HEK293 (cell line): ENCODE measurements around the gene PNLIPRP1.

Experiments
- CTCF ChIA-PET: fragments of 350-600 bp; formaldehyde crosslinking; extraction: SDS; loops from one replicate; lab custom pipeline; 2021; ENCODE audit warnings: antibody characterized with exemption; lab: Yijun Ruan, JAX
- POLR2A ChIA-PET: fragments of 300-600 bp; formaldehyde crosslinking; extraction: SDS; loops from one replicate; lab custom pipeline; 2020; ENCODE audit warnings: antibody characterized with exemption, inconsistent platforms; lab: Yijun Ruan, JAX
- H3K27ac ChIP-seq: fragments of 200-500 bp; sonication (Bioruptor generic); 2 replicates; pipeline ENCODE4 v1.5.1; 2014; ENCODE audit warnings: low read depth, low read length, control low read depth, inconsistent platforms; ENCODE audit errors: extremely low read depth
- H3K36me3 ChIP-seq, 2 experiments: fragments of 200-500 bp in 1 of 2; sonication (Bioruptor generic) in 1 of 2; 1 replicate in 1 of 2; 2 replicates in 1 of 2; pipeline ENCODE4 v1.5.1; 2014 to 2017; ENCODE audit warnings: inconsistent platforms in 2 of 2, low read length in 2 of 2; ENCODE audit not compliant: control insufficient read depth in 2 of 2, insufficient read depth in 1 of 2
- H3K4me1 ChIP-seq: fragments of 200-500 bp; sonication (Bioruptor generic); 2 replicates; pipeline ENCODE4 v1.5.1; 2014; ENCODE audit warnings: mild to moderate bottlenecking, low read length, inconsistent platforms; ENCODE audit not compliant: control insufficient read depth, insufficient read depth
- H3K4me3 ChIP-seq: 2 replicates; pipeline ENCODE4 v1.5.1; 2011; ENCODE audit warnings: low read depth, mild to moderate bottlenecking, control low read depth, low read length, moderate library complexity
- H3K9me3 ChIP-seq: fragments of 200-500 bp; sonication (Bioruptor generic); 2 replicates; pipeline ENCODE4 v1.5.1; 2014; ENCODE audit warnings: low read depth, low read length, inconsistent platforms; ENCODE audit not compliant: control insufficient read depth, insufficient read depth
- CTCF ChIP-seq: fragments of 450-650 bp; formaldehyde crosslinking; IDR thresholded peaks from 2 replicates; pipeline ENCODE4 v1.5.1; 2016; ENCODE audit warnings: missing biosample characterization, missing genetic modification characterization
- EGR2 ChIP-seq: fragments of 450-650 bp; formaldehyde crosslinking; IDR thresholded peaks from 2 replicates; pipeline ENCODE4 v1.5.1; 2016; ENCODE audit warnings: low read depth, missing biosample characterization, missing genetic modification characterization
- GLIS2 ChIP-seq: fragments of 450-650 bp; formaldehyde crosslinking; IDR thresholded peaks from 2 replicates; pipeline ENCODE4 v1.5.1; 2016; ENCODE audit warnings: missing biosample characterization, missing genetic modification characterization
- HOXD13 ChIP-seq: sonication (generic); formaldehyde crosslinking; IDR thresholded peaks from 2 replicates; pipeline ENCODE4 v1.8.0; 2022; ENCODE audit warnings: missing genetic modification reagents, borderline replicate concordance
- KLF9 ChIP-seq: fragments of 450-650 bp; formaldehyde crosslinking; IDR thresholded peaks from 2 replicates; pipeline ENCODE4 v1.5.1; 2016; ENCODE audit warnings: missing biosample characterization, missing genetic modification characterization, low read depth
- SP2 ChIP-seq: fragments of 450-650 bp; formaldehyde crosslinking; IDR thresholded peaks from 2 replicates; pipeline ENCODE4 v1.5.1; 2016; ENCODE audit warnings: missing biosample characterization, missing genetic modification characterization
- SP7 ChIP-seq: fragments of 450-650 bp; formaldehyde crosslinking; IDR thresholded peaks from 2 replicates; pipeline ENCODE4 v1.5.1; 2016; ENCODE audit warnings: missing biosample characterization, missing genetic modification characterization
- YY2 ChIP-seq: fragments of 450-650 bp; formaldehyde crosslinking; IDR thresholded peaks from 2 replicates; pipeline ENCODE4 v1.5.1; 2016; ENCODE audit warnings: missing biosample characterization, missing genetic modification characterization
- ZBTB17 ChIP-seq: fragments of 450-650 bp; formaldehyde crosslinking; IDR thresholded peaks from 2 replicates; pipeline ENCODE4 v1.5.1; 2016; ENCODE audit warnings: missing biosample characterization, missing genetic modification characterization
- ZBTB20 ChIP-seq: fragments of 450-650 bp; formaldehyde crosslinking; IDR thresholded peaks from 2 replicates; pipeline ENCODE4 v1.5.1; 2016; ENCODE audit warnings: missing biosample characterization, missing genetic modification characterization
- ZIC2 ChIP-seq: fragments of 450-650 bp; formaldehyde crosslinking; IDR thresholded peaks from 2 replicates; pipeline ENCODE4 v1.5.1; 2016; ENCODE audit warnings: missing biosample characterization, missing genetic modification characterization
- ZNF114 ChIP-seq: fragments of 450-650 bp; formaldehyde crosslinking; IDR thresholded peaks from 2 replicates; pipeline ENCODE4 v1.5.0; 2017; ENCODE audit warnings: missing biosample characterization, missing genetic modification characterization
- ZNF148 ChIP-seq: fragments of 450-650 bp; formaldehyde crosslinking; IDR thresholded peaks from 2 replicates; pipeline ENCODE4 v1.5.0; 2017; ENCODE audit warnings: missing biosample characterization, missing genetic modification characterization, borderline replicate concordance
- ZNF155 ChIP-seq: fragments of 450-650 bp; formaldehyde crosslinking; IDR thresholded peaks from 2 replicates; pipeline ENCODE4 v1.5.1; 2016; ENCODE audit warnings: missing biosample characterization, missing genetic modification characterization
- ZNF157 ChIP-seq: fragments of 450-650 bp; formaldehyde crosslinking; IDR thresholded peaks from 2 replicates; pipeline ENCODE4 v1.5.1; 2016; ENCODE audit warnings: missing biosample characterization, missing genetic modification characterization
- ZNF2 ChIP-seq: fragments of 450-650 bp; formaldehyde crosslinking; IDR thresholded peaks from 2 replicates; pipeline ENCODE4 v1.5.1; 2016; ENCODE audit warnings: missing biosample characterization, missing genetic modification characterization
- ZNF221 ChIP-seq: fragments of 450-650 bp; formaldehyde crosslinking; IDR thresholded peaks from 2 replicates; pipeline ENCODE4 v1.5.1; 2017; ENCODE audit warnings: missing biosample characterization, missing genetic modification characterization, borderline replicate concordance
- ZNF302 ChIP-seq: fragments of 450-650 bp; formaldehyde crosslinking; IDR thresholded peaks from 2 replicates; pipeline ENCODE4 v1.5.1; 2016; ENCODE audit warnings: missing biosample characterization, missing genetic modification characterization, low read depth
- ZNF366 ChIP-seq: fragments of 450-650 bp; formaldehyde crosslinking; conservative IDR thresholded peaks from 2 replicates; pipeline ENCODE4 v1.5.1; 2016; ENCODE audit warnings: missing biosample characterization, missing genetic modification characterization
- ZNF37A ChIP-seq: fragments of 450-650 bp; IDR thresholded peaks from 2 replicates; pipeline ENCODE4 v1.5.1; 2018; ENCODE audit warnings: missing biosample characterization, missing genetic modification characterization
- ZNF426 ChIP-seq: fragments of 450-650 bp; formaldehyde crosslinking; IDR thresholded peaks from 2 replicates; pipeline ENCODE4 v1.5.1; 2017; ENCODE audit warnings: missing biosample characterization, missing genetic modification characterization, mild to moderate bottlenecking, inconsistent platforms, moderate library complexity
- ZNF544 ChIP-seq: fragments of 450-650 bp; formaldehyde crosslinking; IDR thresholded peaks from 2 replicates; pipeline ENCODE4 v1.5.0; 2017; ENCODE audit warnings: missing biosample characterization, missing genetic modification characterization
- ZNF585B ChIP-seq: fragments of 450-650 bp; formaldehyde crosslinking; IDR thresholded peaks from 2 replicates; pipeline ENCODE4 v1.5.1; 2016; ENCODE audit warnings: missing biosample characterization, missing genetic modification characterization
- ZNF626 ChIP-seq: fragments of 450-650 bp; sonication (Bioruptor Pico); formaldehyde crosslinking; IDR thresholded peaks from 2 replicates; pipeline ENCODE4 v1.5.1; 2018; ENCODE audit warnings: missing biosample characterization, missing genetic modification characterization, inconsistent platforms
- ZNF660 ChIP-seq: fragments of 450-650 bp; IDR thresholded peaks from 2 replicates; pipeline ENCODE4 v1.5.1; 2018; ENCODE audit warnings: missing biosample characterization, mild to moderate bottlenecking, missing genetic modification characterization
- ZSCAN16 ChIP-seq: fragments of 450-650 bp; formaldehyde crosslinking; IDR thresholded peaks from 2 replicates; pipeline ENCODE4 v1.5.1; 2016; ENCODE audit warnings: missing biosample characterization, missing genetic modification characterization
- TF ChIP-seq, protein P1 (sequence below): fragments of 450-650 bp; formaldehyde crosslinking; IDR thresholded peaks from 2 replicates; pipeline ENCODE4 v1.5.1; 2016; ENCODE audit warnings: missing biosample characterization, missing genetic modification characterization
- TF ChIP-seq, protein P2 (sequence below): fragments of 450-650 bp; formaldehyde crosslinking; IDR thresholded peaks from 2 replicates; pipeline ENCODE4 v1.5.1; 2016; ENCODE audit warnings: missing biosample characterization, missing genetic modification characterization
- TF ChIP-seq, protein P3 (sequence below): fragments of 450-650 bp; IDR thresholded peaks from 2 replicates; pipeline ENCODE4 v1.5.1; 2018; ENCODE audit warnings: missing biosample characterization, missing genetic modification characterization

PNLIPRP1 gene

DNA sequence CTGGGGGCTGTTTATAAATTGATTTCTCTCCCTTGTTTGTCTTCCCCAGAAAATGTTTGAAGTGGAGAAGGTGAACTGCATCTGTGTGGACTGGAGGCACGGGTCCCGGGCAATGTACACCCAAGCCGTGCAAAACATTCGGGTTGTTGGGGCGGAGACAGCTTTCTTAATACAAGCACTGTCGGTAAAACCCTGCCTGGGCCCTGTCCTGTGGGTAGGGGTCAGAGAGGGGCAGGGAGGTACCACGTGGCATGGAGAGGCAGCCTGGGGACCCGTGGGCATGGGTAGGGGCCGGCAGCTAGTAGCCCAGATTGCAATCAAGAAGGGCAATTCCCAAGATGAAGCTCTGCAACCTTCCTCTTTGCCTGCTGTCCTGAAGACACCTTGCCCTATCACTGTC, 36.1 kb downstream of the PNLIPRP1 start:
- ChIA-PET CTCF (interaction anchor here (0.5 to 6.7 kb wide), 16 partner anchors 9 to 548 kb away, joined by 3 to 60 read pairs (median 3); no protein-coding TSS in a partner anchor), POLR2A (no interaction called here)
- no peak overlapping the region for H3K4me3 ChIP-seq

GRCh38 chr10:116627386-116627933, 36.7 kb downstream of the PNLIPRP1 start:
- CTCF ChIA-PET, result interaction anchor here (0.5 to 6.7 kb wide), 18 partner anchors 9 to 547 kb away, joined by 3 to 60 read pairs (median 3); no protein-coding TSS in a partner anchor
- peak overlapping the region; percentile 39 for H3K4me3 ChIP-seq
- H3K27ac ChIP-seq, result no peak overlapping the region
- POLR2A ChIA-PET, result no interaction called here
- H3K9me3 ChIP-seq, result no peaks in the 10 kb centered on the region
- TF ChIP-seq SP7 (no peak), ZSCAN16 (no peak), ZNF157 (no peak), CTCF (tag by site-specific recombination) (0 out of 2 replicates have a peak, but pooled peaks have one; percentile 22), GLIS2 (no peak), ZNF114 (no peak), KLF9 (tag by site-specific recombination) (peak; percentile 50), ZNF2 (tag by site-specific recombination) (no peak), ZBTB20 (tag by site-specific recombination) (peak; percentile 27; the same call in 1 of the 2 replicates), SP2 (tag by site-specific recombination) (no peak), ZNF366 (tag by site-specific recombination) (no peak), ZNF544 (tag by site-specific recombination) (no peak), ZNF626 (no peak), ZNF148 (no peak)
- TF ChIP-seq, protein P1, sequence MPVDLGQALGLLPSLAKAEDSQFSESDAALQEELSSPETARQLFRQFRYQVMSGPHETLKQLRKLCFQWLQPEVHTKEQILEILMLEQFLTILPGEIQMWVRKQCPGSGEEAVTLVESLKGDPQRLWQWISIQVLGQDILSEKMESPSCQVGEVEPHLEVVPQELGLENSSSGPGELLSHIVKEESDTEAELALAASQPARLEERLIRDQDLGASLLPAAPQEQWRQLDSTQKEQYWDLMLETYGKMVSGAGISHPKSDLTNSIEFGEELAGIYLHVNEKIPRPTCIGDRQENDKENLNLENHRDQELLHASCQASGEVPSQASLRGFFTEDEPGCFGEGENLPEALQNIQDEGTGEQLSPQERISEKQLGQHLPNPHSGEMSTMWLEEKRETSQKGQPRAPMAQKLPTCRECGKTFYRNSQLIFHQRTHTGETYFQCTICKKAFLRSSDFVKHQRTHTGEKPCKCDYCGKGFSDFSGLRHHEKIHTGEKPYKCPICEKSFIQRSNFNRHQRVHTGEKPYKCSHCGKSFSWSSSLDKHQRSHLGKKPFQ (tag by site-specific recombination), result no peak
- TF ChIP-seq, protein P2, sequence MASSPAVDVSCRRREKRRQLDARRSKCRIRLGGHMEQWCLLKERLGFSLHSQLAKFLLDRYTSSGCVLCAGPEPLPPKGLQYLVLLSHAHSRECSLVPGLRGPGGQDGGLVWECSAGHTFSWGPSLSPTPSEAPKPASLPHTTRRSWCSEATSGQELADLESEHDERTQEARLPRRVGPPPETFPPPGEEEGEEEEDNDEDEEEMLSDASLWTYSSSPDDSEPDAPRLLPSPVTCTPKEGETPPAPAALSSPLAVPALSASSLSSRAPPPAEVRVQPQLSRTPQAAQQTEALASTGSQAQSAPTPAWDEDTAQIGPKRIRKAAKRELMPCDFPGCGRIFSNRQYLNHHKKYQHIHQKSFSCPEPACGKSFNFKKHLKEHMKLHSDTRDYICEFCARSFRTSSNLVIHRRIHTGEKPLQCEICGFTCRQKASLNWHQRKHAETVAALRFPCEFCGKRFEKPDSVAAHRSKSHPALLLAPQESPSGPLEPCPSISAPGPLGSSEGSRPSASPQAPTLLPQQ (tag by site-specific recombination), result 0 out of 2 replicates have a peak, but pooled peaks have one; percentile 21
- H3K4me1 ChIP-seq, result no peaks in the 10 kb centered on the region
- H3K36me3 ChIP-seq, result no peaks in the 10 kb centered on the region

More for the DNA sequence above, 36.1 kb downstream of the PNLIPRP1 start:
- TF ChIP-seq ZNF426 (tag by site-specific recombination) (no peak), ZNF660 (tag by site-specific recombination) (no peak), ZNF221 (tag by site-specific recombination) (no peak), EGR2 (tag by site-specific recombination) (no peak), YY2 (tag by site-specific recombination) (no peak), ZNF155 (tag by site-specific recombination) (no peak), HOXD13 (no peak), ZBTB17 (tag by site-specific recombination) (no peak), ZNF37A (tag by site-specific recombination) (no peak), ZIC2 (tag by site-specific recombination) (no peak), ZNF585B (tag by site-specific recombination) (no peak), ZNF302 (no peak)
- TF ChIP-seq, protein P3, sequence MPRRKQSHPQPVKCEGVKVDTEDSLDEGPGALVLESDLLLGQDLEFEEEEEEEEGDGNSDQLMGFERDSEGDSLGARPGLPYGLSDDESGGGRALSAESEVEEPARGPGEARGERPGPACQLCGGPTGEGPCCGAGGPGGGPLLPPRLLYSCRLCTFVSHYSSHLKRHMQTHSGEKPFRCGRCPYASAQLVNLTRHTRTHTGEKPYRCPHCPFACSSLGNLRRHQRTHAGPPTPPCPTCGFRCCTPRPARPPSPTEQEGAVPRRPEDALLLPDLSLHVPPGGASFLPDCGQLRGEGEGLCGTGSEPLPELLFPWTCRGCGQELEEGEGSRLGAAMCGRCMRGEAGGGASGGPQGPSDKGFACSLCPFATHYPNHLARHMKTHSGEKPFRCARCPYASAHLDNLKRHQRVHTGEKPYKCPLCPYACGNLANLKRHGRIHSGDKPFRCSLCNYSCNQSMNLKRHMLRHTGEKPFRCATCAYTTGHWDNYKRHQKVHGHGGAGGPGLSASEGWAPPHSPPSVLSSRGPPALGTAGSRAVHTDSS, result no peak
- Histone ChIP-seq H3K27ac (no peak overlapping the region), H3K36me3 (no peaks in the 10 kb centered on the region), H3K4me1 (no peaks in the 10 kb centered on the region), H3K9me3 (no peaks in the 10 kb centered on the region)
